Fibroblast of lung (primary cell): ENCODE data around the gene ZNF229. TPM values are rescaled to one million over a fixed set of nuclear protein-coding genes. Genes with fewer than 3 reads are reported as not detected.

Experiments
- polyA plus RNA-seq, 2 donors: library from polyadenylated mRNA; depleted of rRNA in 1 of 2; stranded (reverse) in 1 of 2; unstranded in 1 of 2; fragments of >200 nt; gene quantifications; 2 replicates each; pipeline ENCODE4 v1.2.1, GENCODE V29; 2011 to 2012; ENCODE audit warnings: missing spikeins in 1 of 2
- total RNA-seq: library from RNA; depleted of rRNA; stranded (reverse); fragments of >200 nt; gene quantifications from 2 replicates; pipeline ENCODE4 v1.2.1, GENCODE V29; 2014

Gene ZNF229
- total and polyA plus RNA-seq, 2 donors (not counting 1 experiment from before 2014, with no cell fraction given): 5.7 to 24.4 TPM

Other genes starting within 250 kb of the ZNF229 start
- gene ZNF227, start 235.9 kb downstream of the ZNF229 start, total RNA-seq: 27.7 and 32.0 TPM in 2 replicates
- gene ZNF227, start 235.9 kb downstream of the ZNF229 start, polyA plus RNA-seq: 8.3 and 9.9 TPM in 2 replicates
- 3.6 and 5.9 TPM in 2 replicates for gene ZNF233, start 188.6 kb downstream of the ZNF229 start, total RNA-seq
- 0.96 and 1.3 TPM in 2 replicates for gene ZNF233, start 188.6 kb downstream of the ZNF229 start, polyA plus RNA-seq
- gene ZNF235, start 143.4 kb downstream of the ZNF229 start, total RNA-seq: 2.8 and 5.8 TPM in 2 replicates
- gene ZNF235, start 143.4 kb downstream of the ZNF229 start, polyA plus RNA-seq: 1.7 and 2.9 TPM in 2 replicates
- 9.1 and 10.0 TPM in 2 replicates for gene ZNF112, start 91.8 kb downstream of the ZNF229 start, total RNA-seq
- 2.9 and 4.9 TPM in 2 replicates for gene ZNF112, start 91.8 kb downstream of the ZNF229 start, polyA plus RNA-seq
- gene ZNF285, start 46.9 kb downstream of the ZNF229 start, total RNA-seq: 5.0 and 5.6 TPM in 2 replicates
- 0.94 and 1.9 TPM in 2 replicates for gene ZNF285, start 46.9 kb downstream of the ZNF229 start, polyA plus RNA-seq
- gene ZNF180, start 52.0 kb upstream of the ZNF229 start, total RNA-seq: 6.4 and 7.6 TPM in 2 replicates
- 1.4 TPM in 2 replicates for gene ZNF180, start 52.0 kb upstream of the ZNF229 start, polyA plus RNA-seq
- gene CEACAM20, start 81.2 kb upstream of the ZNF229 start, total RNA-seq: not detected in 2 replicates
- gene CEACAM20, start 81.2 kb upstream of the ZNF229 start, polyA plus RNA-seq: not detected in 2 replicates
- 0.26 and 0.33 TPM in 2 replicates for gene IGSF23, start 165.1 kb upstream of the ZNF229 start, total RNA-seq
- gene IGSF23, start 165.1 kb upstream of the ZNF229 start, polyA plus RNA-seq: 0.53 and 1.3 TPM in 2 replicates
- 98.1 and 229 TPM in 2 replicates for gene PVR, start 195.4 kb upstream of the ZNF229 start, total RNA-seq
- gene PVR, start 195.4 kb upstream of the ZNF229 start, polyA plus RNA-seq: 167 and 230 TPM in 2 replicates
- gene CEACAM19, start 223.0 kb upstream of the ZNF229 start, total RNA-seq: 3.1 and 7.8 TPM in 2 replicates
- gene CEACAM19, start 223.0 kb upstream of the ZNF229 start, polyA plus RNA-seq: 7.7 and 9.9 TPM in 2 replicates